Ovary (tissue), 9 donors: Measurements from ENCODE around the gene DOCK1. TPM values are rescaled to one million over a fixed set of nuclear protein-coding genes. Genes with fewer than 3 reads are reported as not detected.
A peak's percentile ranks its signal among the peaks of the same experiment; 100 is the strongest.

Experiments used
- DNase-seq, 5 donors: peaks; one replicate each; pipeline ENCODE4 v3.0.0-alpha.2; 2019 to 2020
- H3K27ac ChIP-seq, 2 donors: fragments of 200-600 bp; one replicate each; pipeline versions ENCODE4 v1.5.1 to v1.8.0; 2019 to 2022
- H3K27me3 ChIP-seq: fragments of 200-600 bp; one replicate; pipeline ENCODE4 v1.8.0; 2022
- H3K36me3 ChIP-seq: fragments of 200-600 bp; sonication (generic); one replicate; pipeline ENCODE4 v1.5.1; 2019
- H3K4me1 ChIP-seq: one replicate; pipeline ENCODE4 v1.8.1; 2013; ENCODE audit warnings: mild to moderate bottlenecking, moderate library complexity; ENCODE audit not compliant: insufficient read depth
- H3K4me3 ChIP-seq: fragments of 200-600 bp; sonication (generic); one replicate; pipeline ENCODE4 v1.5.1; 2017
- H3K9me3 ChIP-seq, 2 donors: fragments of 200-600 bp in 1 of 2; sonication (generic) in 1 of 2; one replicate each; pipeline versions ENCODE4 v1.5.1 to v1.8.1; 2013 to 2019; ENCODE audit warnings: mild to moderate bottlenecking in 1 of 2, moderate library complexity in 1 of 2
- EP300 ChIP-seq: sonication (generic); formaldehyde crosslinking; IDR thresholded peaks from one replicate; pipeline ENCODE4 v1.6.1; 2017; ENCODE audit warnings: antibody characterized with exemption
- POLR2A ChIP-seq: fragments of 450-650 bp; IDR thresholded peaks from one replicate; pipeline ENCODE4 v1.6.1; 2017; ENCODE audit warnings: antibody characterized with exemption, mild to moderate bottlenecking, moderate library complexity
- WGBS, 3 donors: extraction: QIAGEN DNeasy Blood & Tissue Kit in 1 of 3; methylation state at CpG; one replicate each; pipeline versions ENCODE4 v1.1.5 to v1.1.7; 2013 to 2017; 5-methylcytosine and 5-hydroxymethylcytosine counted together
- intact Hi-C, 4 donors: fragments of 100-400 bp; cut with DNase I; formaldehyde crosslinking; loops; one replicate each; pipeline versions ENCODE4 v1.11.0 to v1.15.1; 2022 to 2023
- polyA plus RNA-seq, 2 donors: library from polyadenylated mRNA; stranded (reverse); fragments of 200-250 nt in 1 of 2; fragments of 350-450 nt in 1 of 2; fragmentation: Illumina TruSeq in 1 of 2; extraction: RNeasy Lipid Tissue Mini Kit (QIAGEN cat#74804) in 1 of 2; gene quantifications; one replicate each; pipeline ENCODE4 v1.2.3, GENCODE V29; 2013 to 2014
- total RNA-seq, 7 donors: library from RNA; depleted of rRNA in 2 of 7; stranded (reverse); fragments of >200 nt in 2 of 7; fragmentation: NEBNext Ultra II Directional in 3 of 7; extraction: Animal tissue kit (Norgen Biotek cat#: 25700) in 3 of 7; gene quantifications; one replicate each; pipeline versions ENCODE4 v1.1.0 to v1.2.4, GENCODE V29; 2016 to 2023
- TF ChIP-seq, protein P1 (sequence below), 3 donors: fragments of 450-650 bp in 2 of 3; fragments of 200-600 bp in 1 of 3; IDR thresholded peaks; one replicate each; pipeline versions ENCODE4 v1.5.1 to v1.8.0; 2016 to 2022; ENCODE audit warnings: antibody characterized with exemption in 3 of 3, mild to moderate bottlenecking in 1 of 3
- donor health status: DM: no; HTN: no; CAD: no; lungs with moderate emphysema.
- donor health status: DM: no; HTN: no; CAD: no.
- donor health status: Bipolar disorder and iron deficiency.
- donor health status: DM: yes; HTN: yes; CAD: no.
- donor health status: DM: no; HTN: no; CAD: no.
- donor health status: DM: yes; HTN: yes; CAD: no.

Gene DOCK1
- total and polyA plus RNA-seq, 9 donors: 24.7 to 68.3 (median 51.1) TPM

DNA sequence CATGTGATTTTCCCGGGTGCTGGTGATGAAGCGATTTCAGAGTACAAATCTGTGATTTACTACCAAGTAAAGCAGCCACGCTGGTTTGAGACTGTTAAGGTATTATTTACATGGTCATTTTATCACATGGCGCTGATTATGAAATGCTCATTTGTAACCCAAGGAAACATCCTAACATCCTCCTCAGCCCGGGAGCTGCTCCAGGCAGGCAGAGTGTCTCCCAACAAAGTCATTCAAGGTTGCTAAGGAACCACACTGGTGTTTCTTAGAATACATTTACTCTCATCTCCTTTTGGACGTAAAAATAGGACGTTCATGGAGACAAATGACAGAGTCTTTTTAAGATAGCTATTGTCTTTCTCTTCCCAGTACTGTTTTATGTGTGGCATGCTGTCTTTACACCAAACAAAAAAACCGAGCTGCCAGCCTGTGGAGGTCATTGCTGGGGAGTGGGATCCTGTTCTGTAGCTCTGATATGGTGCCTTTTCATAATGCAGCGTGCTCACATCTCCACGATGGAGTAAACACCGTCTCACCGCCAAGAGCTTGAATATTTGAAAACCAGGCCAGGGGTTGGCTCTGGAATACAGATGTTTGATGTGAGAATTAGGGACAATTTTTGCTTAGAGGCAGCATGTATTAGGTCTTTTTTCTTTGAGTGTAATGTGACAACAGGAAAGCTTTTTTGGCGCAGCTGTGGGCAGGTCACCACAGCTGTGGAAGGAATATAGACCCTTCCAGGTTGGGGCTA, 119.6 kb downstream of the DOCK1 start:
- Histone ChIP-seq H3K36me3 (no peaks in the 10 kb centered on the region), H3K27ac (no peak overlapping the region), H3K27me3 (no peaks in the 10 kb centered on the region), H3K4me1 (no peaks in the 10 kb centered on the region), H3K4me3 (no peak overlapping the region), H3K9me3 (no peaks in the 10 kb centered on the region)
- TF ChIP-seq EP300 (no peak), POLR2A (no peak)
- WGBS, 3 donors: 27 to 40% (median 32%) methylated on average over 13 of the region's 13 CpGs
- intact Hi-C loops: no loop called here
- peak in 4 of 5 donors; percentile 22 to 57 (median 46) for DNase-seq

DNA sequence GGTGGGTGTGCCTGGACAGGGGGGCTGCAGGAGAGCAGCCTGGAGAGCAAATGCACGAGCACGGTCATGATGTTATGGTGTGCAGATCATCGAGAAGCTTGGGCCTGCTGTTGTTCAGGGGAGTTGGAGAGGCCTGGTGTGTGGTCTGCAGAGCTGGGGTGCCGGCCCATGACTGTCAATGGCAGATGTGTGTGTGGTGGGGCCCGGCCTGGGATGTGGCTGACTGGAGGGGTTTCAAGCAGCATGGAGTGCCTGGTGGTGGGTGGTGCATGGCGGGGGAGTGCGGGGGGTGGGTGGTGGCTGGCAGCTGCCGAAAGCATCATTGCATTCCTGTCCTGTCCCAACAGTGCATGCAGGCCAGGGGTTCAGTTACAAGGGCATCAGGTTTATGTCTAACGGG, 122.6 kb downstream of the DOCK1 start:
- H3K36me3 ChIP-seq: no peaks in the 10 kb centered on the region
- intact Hi-C loops: no loop called here

DNA sequence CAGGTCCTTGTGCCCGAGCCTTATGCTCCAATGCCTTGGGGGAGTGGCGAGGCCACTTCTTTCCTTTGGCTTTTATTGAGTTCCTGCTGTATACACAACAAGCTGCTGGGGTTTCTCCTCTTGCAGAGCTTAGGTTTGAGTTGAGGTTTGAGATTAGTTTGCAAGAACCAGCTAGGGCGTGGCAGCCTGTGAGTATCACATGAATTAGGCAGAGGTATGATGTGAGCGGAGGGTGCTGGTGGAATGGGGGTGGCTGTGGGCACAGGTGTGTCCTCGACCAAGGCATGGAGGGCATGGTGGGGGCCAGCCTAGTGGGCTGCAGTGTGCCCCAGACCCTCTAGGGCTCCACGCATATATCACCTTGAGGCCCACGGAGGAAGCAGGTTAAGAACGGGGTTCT, 123.3 kb downstream of the DOCK1 start:
- H3K9me3 ChIP-seq: no peaks in the 10 kb centered on the region
- 95 to 98% (median 98%) methylated on average over 8 of the region's 8 CpGs for WGBS, 3 donors
- H3K36me3 ChIP-seq: no peaks in the 10 kb centered on the region
- DNase-seq: no peak
- no peaks in the 10 kb centered on the region for H3K27me3 ChIP-seq
- no peaks in the 10 kb centered on the region for H3K4me1 ChIP-seq
- H3K27ac ChIP-seq: no peak overlapping the region
- TF ChIP-seq POLR2A: no peak
- TF ChIP-seq, protein P1, sequence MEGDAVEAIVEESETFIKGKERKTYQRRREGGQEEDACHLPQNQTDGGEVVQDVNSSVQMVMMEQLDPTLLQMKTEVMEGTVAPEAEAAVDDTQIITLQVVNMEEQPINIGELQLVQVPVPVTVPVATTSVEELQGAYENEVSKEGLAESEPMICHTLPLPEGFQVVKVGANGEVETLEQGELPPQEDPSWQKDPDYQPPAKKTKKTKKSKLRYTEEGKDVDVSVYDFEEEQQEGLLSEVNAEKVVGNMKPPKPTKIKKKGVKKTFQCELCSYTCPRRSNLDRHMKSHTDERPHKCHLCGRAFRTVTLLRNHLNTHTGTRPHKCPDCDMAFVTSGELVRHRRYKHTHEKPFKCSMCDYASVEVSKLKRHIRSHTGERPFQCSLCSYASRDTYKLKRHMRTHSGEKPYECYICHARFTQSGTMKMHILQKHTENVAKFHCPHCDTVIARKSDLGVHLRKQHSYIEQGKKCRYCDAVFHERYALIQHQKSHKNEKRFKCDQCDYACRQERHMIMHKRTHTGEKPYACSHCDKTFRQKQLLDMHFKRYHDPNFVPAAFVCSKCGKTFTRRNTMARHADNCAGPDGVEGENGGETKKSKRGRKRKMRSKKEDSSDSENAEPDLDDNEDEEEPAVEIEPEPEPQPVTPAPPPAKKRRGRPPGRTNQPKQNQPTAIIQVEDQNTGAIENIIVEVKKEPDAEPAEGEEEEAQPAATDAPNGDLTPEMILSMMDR (IDR thresholded peaks at IDR 0.05): no peak
- TF ChIP-seq EP300: no peak
- no peak overlapping the region for H3K4me3 ChIP-seq
- intact Hi-C loops: no loop called here

More for the DNA sequence above, 122.6 kb downstream of the DOCK1 start:
- H3K9me3 ChIP-seq: no peaks in the 10 kb centered on the region
- DNase-seq: no peak
- H3K4me1 ChIP-seq: no peaks in the 10 kb centered on the region
- no peak overlapping the region for H3K27ac ChIP-seq
- H3K27me3 ChIP-seq: no peaks in the 10 kb centered on the region
- TF ChIP-seq, protein P1 (IDR thresholded peaks at IDR 0.05): no peak
- TF ChIP-seq EP300: no peak
- no peak for TF ChIP-seq POLR2A
- WGBS, 3 donors: 89 to 91% (median 91%) methylated on average over 7 to 9 of the region's 9 CpGs
- no peak overlapping the region for H3K4me3 ChIP-seq

DNA sequence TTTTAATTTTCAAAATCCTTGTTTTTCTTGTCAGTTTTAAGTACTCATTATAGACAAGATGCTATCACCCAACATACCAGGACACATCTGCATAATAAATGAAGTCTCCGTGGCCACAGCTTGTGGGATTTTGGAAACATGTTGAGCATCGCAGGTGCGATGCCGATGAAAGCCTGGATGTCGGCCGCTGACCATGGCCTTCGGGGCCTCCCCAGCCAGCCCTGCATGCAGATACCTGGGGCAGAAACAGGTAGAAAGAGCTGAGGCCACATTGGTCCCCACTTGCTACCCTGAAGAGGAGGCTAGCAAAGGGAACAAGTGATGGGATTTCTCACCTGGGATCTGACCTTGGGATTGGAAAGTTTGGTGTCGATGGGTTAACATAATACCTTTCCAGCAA, 123.8 kb downstream of the DOCK1 start:
- Histone ChIP-seq H3K27ac (no peak overlapping the region), H3K27me3 (no peaks in the 10 kb centered on the region), H3K9me3 (no peaks in the 10 kb centered on the region), H3K36me3 (no peaks in the 10 kb centered on the region), H3K4me1 (no peaks in the 10 kb centered on the region), H3K4me3 (no peak overlapping the region)
- intact Hi-C loops: no loop called here
- TF ChIP-seq POLR2A (no peak), EP300 (no peak)
- TF ChIP-seq, protein P1 (IDR thresholded peaks at IDR 0.05): no peak
- 95 to 98% (median 98%) methylated on average over 8 of the region's 8 CpGs for WGBS, 3 donors
- no peak for DNase-seq
